PC-9 (cell line): ENCODE measurements around the gene CNOT1. TPM values are rescaled to one million over a fixed set of nuclear protein-coding genes. Genes with fewer than 3 reads are reported as not detected.

Experiments used
- BruUV-seq: library from RNA; stranded (reverse); fragments of 400-500 nt; replicated peaks from 2 replicates; lab custom pipeline; 2021; lab: Mats Ljungman, UMichigan
- CTCF ChIA-PET: fragments of 300-600 bp; sonication (Branson Sonifier 250); formaldehyde crosslinking; loops from one replicate; lab custom pipeline; 2022; ENCODE audit warnings: antibody characterized with exemption; lab: Charles Lee
- POLR2A ChIA-PET: fragments of 300-600 bp; sonication (Branson Sonifier 250); formaldehyde crosslinking; loops from one replicate; lab custom pipeline; 2022; ENCODE audit warnings: antibody characterized with exemption; ENCODE audit not compliant: unreplicated experiment; lab: Charles Lee
- DNase-seq, 2 experiments: peaks; one replicate each; pipeline versions ENCODE4 v3.0.0 to v3.0.0-alpha.2; 2015 to 2022; ENCODE audit warnings: mixed read lengths in 1 of 2
- H2AFZ ChIP-seq: fragments of 200-600 bp; sonication (generic); 2 replicates; pipeline ENCODE4 v1.8.1; 2017; ENCODE audit warnings: antibody characterized with exemption
- H3F3A ChIP-seq: fragments of 200-600 bp; sonication (generic); 2 replicates; pipeline ENCODE4 v1.8.1; 2017; ENCODE audit warnings: antibody characterized with exemption, mild to moderate bottlenecking, low read depth; ENCODE audit not compliant: insufficient read depth
- H3K27ac ChIP-seq: fragments of 200-600 bp; sonication (generic); 2 replicates; pipeline ENCODE4 v1.6.1; 2016; ENCODE audit warnings: mixed run types
- H3K27me3 ChIP-seq: fragments of 200-600 bp; sonication (generic); 2 replicates; pipeline ENCODE4 v1.6.1; 2016; ENCODE audit warnings: low read depth, mixed run types; ENCODE audit not compliant: insufficient read depth
- H3K36me3 ChIP-seq: fragments of 200-600 bp; sonication (generic); 2 replicates; pipeline ENCODE4 v1.6.1; 2016; ENCODE audit warnings: low read depth, mixed run types
- H3K4me1 ChIP-seq: fragments of 200-600 bp; sonication (generic); replicated peaks from 2 replicates; pipeline ENCODE4 v1.6.1; 2016; ENCODE audit warnings: mixed run types; ENCODE audit not compliant: insufficient read depth
- H3K4me2 ChIP-seq: fragments of 200-600 bp; sonication (generic); 2 replicates; pipeline ENCODE4 v1.6.1; 2017; ENCODE audit warnings: mixed run types
- H3K4me3 ChIP-seq: fragments of 200-600 bp; sonication (generic); 2 replicates; pipeline ENCODE4 v1.6.1; 2016; ENCODE audit warnings: mixed run types
- H3K79me2 ChIP-seq: fragments of 200-600 bp; sonication (generic); 2 replicates; pipeline ENCODE4 v1.6.1; 2017; ENCODE audit warnings: low read depth, mixed run types
- H3K9me2 ChIP-seq: fragments of 200-600 bp; sonication (generic); 2 replicates; pipeline ENCODE4 v1.8.1; 2017; ENCODE audit warnings: mild to moderate bottlenecking; ENCODE audit not compliant: insufficient read depth
- H3K9me3 ChIP-seq: fragments of 200-600 bp; sonication (generic); 2 replicates; pipeline ENCODE4 v1.8.1; 2016; ENCODE audit warnings: low read depth; ENCODE audit not compliant: insufficient read depth
- H4K20me1 ChIP-seq: fragments of 200-600 bp; sonication (generic); 2 replicates; pipeline ENCODE4 v1.8.1; 2017; ENCODE audit not compliant: insufficient read depth
- CTCF ChIP-seq: fragments of 200-600 bp; sonication (generic); conservative IDR thresholded peaks from 2 replicates; pipeline ENCODE4 v1.6.1; 2017; ENCODE audit warnings: mixed run types, antibody characterized with exemption, mild to moderate bottlenecking, moderate library complexity
- EZH2 ChIP-seq: fragments of 200-600 bp; sonication (generic); IDR thresholded peaks from 2 replicates; pipeline ENCODE4 v1.8.0; 2017; ENCODE audit warnings: antibody characterized with exemption, low read depth
- intact Hi-C: fragments of 100-400 bp; cut with micrococcal nuclease; formaldehyde crosslinking; loops from one replicate; pipeline ENCODE4 v1.10.0; 2022; ENCODE audit not compliant: unreplicated experiment
- total RNA-seq: library from RNA; stranded (reverse); gene quantifications from 2 replicates; pipeline ENCODE4 v1.2.3, GENCODE V29; 2021

CNOT1 gene
- total RNA-seq, 1 experiment from 2014 or later, result 233 TPM

- TF ChIP-seq CTCF (no peak), EZH2 (no peak)
- no peak for DNase-seq
- Histone ChIP-seq H4K20me1 (no peaks in the 10 kb centered on the region), H3K9me3 (no peaks in the 10 kb centered on the region), H3F3A (peaks cover 34% of the 10 kb centered on the region), H3K4me1 (peaks cover 31% of the 10 kb centered on the region), H3K4me3 (no peak overlapping the region), H3K9me2 (no peaks in the 10 kb centered on the region), H2AFZ (no peak overlapping the region), H3K36me3 (no peaks in the 10 kb centered on the region), H3K79me2 (no peaks in the 10 kb centered on the region), H3K4me2 (no peak overlapping the region), H3K27ac (no peak overlapping the region), H3K27me3 (no peaks in the 10 kb centered on the region)
- CTCF ChIA-PET, result no interaction called here
- BruUV-seq, result no TSS peak
- POLR2A ChIA-PET, result no interaction called here
- intact Hi-C loops, result no loop called here
Measured at GRCh38 chr16:58640949-58641348, 11.3 kb upstream of the CNOT1 start.

DNA sequence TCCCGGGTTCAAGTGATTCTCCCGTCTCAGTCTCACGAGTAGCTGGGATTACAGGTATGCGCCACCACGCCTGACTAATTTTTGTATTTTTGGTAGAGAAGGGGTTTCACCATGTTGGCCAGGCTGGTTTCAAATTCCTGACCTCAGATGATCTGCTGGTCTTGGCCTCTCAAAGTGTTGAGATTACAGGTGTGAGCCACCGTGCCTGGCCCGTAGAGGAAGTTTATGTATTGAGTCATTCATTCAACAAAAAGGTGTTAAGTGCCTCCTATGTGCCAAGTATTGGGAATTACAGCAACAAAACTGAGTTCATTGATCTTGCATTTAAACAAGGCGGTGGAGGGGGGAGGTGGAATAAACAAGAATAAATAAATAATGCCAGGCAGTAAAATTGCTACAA, 10.2 kb upstream of the CNOT1 start:
- DNase-seq, result peak in 1 of 2 experiments; percentile 45
- no peak overlapping the region for H3K4me2 ChIP-seq
- H3F3A ChIP-seq, result peaks cover 23% of the 10 kb centered on the region
- H3K36me3 ChIP-seq, result no peaks in the 10 kb centered on the region
- no peak overlapping the region for H2AFZ ChIP-seq
- H3K4me3 ChIP-seq, result no peak overlapping the region
- peaks cover 20% of the 10 kb centered on the region for H3K4me1 ChIP-seq
- intact Hi-C loops, result loop anchor here (10.0 kb wide), 1 partner anchor 125 kb away; the partner anchor contains the start of gene SETD6
- POLR2A ChIA-PET, result no interaction called here
- no TSS peak for BruUV-seq
- H3K27me3 ChIP-seq, result no peaks in the 10 kb centered on the region
- H3K27ac ChIP-seq, result no peak overlapping the region
- H3K9me2 ChIP-seq, result no peaks in the 10 kb centered on the region
- no peaks in the 10 kb centered on the region for H4K20me1 ChIP-seq
- no peaks in the 10 kb centered on the region for H3K9me3 ChIP-seq
- H3K79me2 ChIP-seq, result no peaks in the 10 kb centered on the region
- CTCF ChIA-PET, result no interaction called here
- TF ChIP-seq EZH2 (no peak), CTCF (no peak)

GRCh38 chr16:58639230-58639629, 9.6 kb upstream of the CNOT1 start:
- Histone ChIP-seq H3K4me1 (peaks cover 16% of the 10 kb centered on the region), H3K4me2 (no peak overlapping the region), H4K20me1 (no peaks in the 10 kb centered on the region), H3K9me3 (no peaks in the 10 kb centered on the region), H3K36me3 (no peaks in the 10 kb centered on the region), H3K9me2 (no peaks in the 10 kb centered on the region), H2AFZ (no peak overlapping the region), H3K4me3 (no peak overlapping the region), H3K27me3 (no peaks in the 10 kb centered on the region), H3K27ac (no peak overlapping the region), H3K79me2 (no peaks in the 10 kb centered on the region), H3F3A (peaks cover 17% of the 10 kb centered on the region)
- no peak for DNase-seq
- no TSS peak for BruUV-seq
- POLR2A ChIA-PET, result no interaction called here
- CTCF ChIA-PET, result no interaction called here
- intact Hi-C loops, result loop anchor here (10.0 kb wide), 1 partner anchor 124 kb away; the partner anchor contains the start of gene SETD6
- TF ChIP-seq CTCF, result no peak
- TF ChIP-seq EZH2, result no peak
